HEK293 (cell line): ENCODE results near the gene KDM4C.

ENCODE experiments used
- CTCF ChIA-PET: fragments of 350-600 bp; formaldehyde crosslinking; extraction: SDS; loops from one replicate; lab custom pipeline; 2021; ENCODE audit warnings: antibody characterized with exemption; lab: Yijun Ruan, JAX
- POLR2A ChIA-PET: fragments of 300-600 bp; formaldehyde crosslinking; extraction: SDS; loops from one replicate; lab custom pipeline; 2020; ENCODE audit warnings: antibody characterized with exemption, inconsistent platforms; lab: Yijun Ruan, JAX
- H3K27ac ChIP-seq: fragments of 200-500 bp; sonication (Bioruptor generic); 2 replicates; pipeline ENCODE4 v1.5.1; 2014; ENCODE audit warnings: low read depth, low read length, control low read depth, inconsistent platforms; ENCODE audit errors: extremely low read depth
- H3K36me3 ChIP-seq, 2 experiments: fragments of 200-500 bp in 1 of 2; sonication (Bioruptor generic) in 1 of 2; 1 replicate in 1 of 2; 2 replicates in 1 of 2; pipeline ENCODE4 v1.5.1; 2014 to 2017; ENCODE audit warnings: inconsistent platforms in 2 of 2, low read length in 2 of 2; ENCODE audit not compliant: control insufficient read depth in 2 of 2, insufficient read depth in 1 of 2
- H3K4me1 ChIP-seq: fragments of 200-500 bp; sonication (Bioruptor generic); 2 replicates; pipeline ENCODE4 v1.5.1; 2014; ENCODE audit warnings: mild to moderate bottlenecking, low read length, inconsistent platforms; ENCODE audit not compliant: control insufficient read depth, insufficient read depth
- H3K4me3 ChIP-seq: 2 replicates; pipeline ENCODE4 v1.5.1; 2011; ENCODE audit warnings: low read depth, mild to moderate bottlenecking, control low read depth, low read length, moderate library complexity
- H3K9me3 ChIP-seq: fragments of 200-500 bp; sonication (Bioruptor generic); 2 replicates; pipeline ENCODE4 v1.5.1; 2014; ENCODE audit warnings: low read depth, low read length, inconsistent platforms; ENCODE audit not compliant: control insufficient read depth, insufficient read depth
- ATF2 ChIP-seq: fragments of 450-650 bp; formaldehyde crosslinking; IDR thresholded peaks from 2 replicates; pipeline ENCODE4 v1.5.1; 2016; ENCODE audit warnings: missing biosample characterization, missing genetic modification characterization, low read depth
- KLF9 ChIP-seq: fragments of 450-650 bp; formaldehyde crosslinking; IDR thresholded peaks from 2 replicates; pipeline ENCODE4 v1.5.1; 2016; ENCODE audit warnings: missing biosample characterization, missing genetic modification characterization, low read depth
- MEIS1 ChIP-seq: sonication (generic); formaldehyde crosslinking; IDR thresholded peaks from 2 replicates; pipeline ENCODE4 v1.8.1; 2022; ENCODE audit warnings: missing genetic modification reagents, mild to moderate bottlenecking, borderline replicate concordance
- PRDM1 ChIP-seq: fragments of 450-650 bp; formaldehyde crosslinking; IDR thresholded peaks from 2 replicates; pipeline ENCODE4; 2016; ENCODE audit warnings: missing biosample characterization, missing genetic modification characterization
- RBAK ChIP-seq: fragments of 450-650 bp; formaldehyde crosslinking; IDR thresholded peaks from 2 replicates; pipeline ENCODE4 v1.5.1; 2016; ENCODE audit warnings: missing biosample characterization, missing genetic modification characterization
- REST ChIP-seq: fragments of 450-650 bp; formaldehyde crosslinking; IDR thresholded peaks from 2 replicates; pipeline ENCODE4 v1.5.1; 2016; ENCODE audit warnings: missing biosample characterization, missing genetic modification characterization
- ZBTB11 ChIP-seq: fragments of 450-650 bp; formaldehyde crosslinking; conservative IDR thresholded peaks from 2 replicates; pipeline ENCODE4 v1.5.1; 2016; ENCODE audit warnings: low read depth, missing biosample characterization, missing genetic modification characterization
- ZBTB20 ChIP-seq: fragments of 450-650 bp; formaldehyde crosslinking; IDR thresholded peaks from 2 replicates; pipeline ENCODE4 v1.5.1; 2016; ENCODE audit warnings: missing biosample characterization, missing genetic modification characterization
- ZBTB21 ChIP-seq: fragments of 450-650 bp; formaldehyde crosslinking; IDR thresholded peaks from 2 replicates; pipeline ENCODE4 v1.5.1; 2017; ENCODE audit warnings: missing biosample characterization, missing genetic modification characterization
- ZBTB49 ChIP-seq: fragments of 450-650 bp; formaldehyde crosslinking; IDR thresholded peaks from 2 replicates; pipeline ENCODE4 v1.5.1; 2016; ENCODE audit warnings: missing biosample characterization, missing genetic modification characterization, low read depth
- ZBTB6 ChIP-seq: fragments of 450-650 bp; formaldehyde crosslinking; IDR thresholded peaks from 2 replicates; pipeline ENCODE4 v1.5.1; 2017; ENCODE audit warnings: missing biosample characterization, missing genetic modification characterization
- ZNF155 ChIP-seq: fragments of 450-650 bp; formaldehyde crosslinking; IDR thresholded peaks from 2 replicates; pipeline ENCODE4 v1.5.1; 2016; ENCODE audit warnings: missing biosample characterization, missing genetic modification characterization
- ZNF175 ChIP-seq: fragments of 450-650 bp; formaldehyde crosslinking; IDR thresholded peaks from 2 replicates; pipeline ENCODE4 v1.5.1; 2016; ENCODE audit warnings: missing biosample characterization, missing genetic modification characterization
- ZNF184 ChIP-seq: fragments of 450-650 bp; IDR thresholded peaks from 2 replicates; pipeline ENCODE4 v1.5.1; 2018; ENCODE audit warnings: missing biosample characterization, mild to moderate bottlenecking, missing genetic modification characterization
- ZNF292 ChIP-seq: fragments of 450-650 bp; formaldehyde crosslinking; IDR thresholded peaks from 2 replicates; pipeline ENCODE4 v1.5.1; 2016; ENCODE audit warnings: low read depth, missing biosample characterization, missing genetic modification characterization, borderline replicate concordance
- ZNF354C ChIP-seq: fragments of 450-650 bp; formaldehyde crosslinking; IDR thresholded peaks from 2 replicates; pipeline ENCODE4 v1.5.1; 2016; ENCODE audit warnings: missing biosample characterization, missing genetic modification characterization, low read depth, borderline replicate concordance
- ZNF362 ChIP-seq: fragments of 450-650 bp; formaldehyde crosslinking; IDR thresholded peaks from 2 replicates; pipeline ENCODE4 v1.5.1; 2016; ENCODE audit warnings: missing biosample characterization, missing genetic modification characterization
- ZNF416 ChIP-seq: fragments of 450-650 bp; formaldehyde crosslinking; IDR thresholded peaks from 2 replicates; pipeline ENCODE4 v1.5.1; 2016; ENCODE audit warnings: missing biosample characterization, missing genetic modification characterization
- ZNF514 ChIP-seq: fragments of 450-650 bp; formaldehyde crosslinking; IDR thresholded peaks from 2 replicates; pipeline ENCODE4 v1.5.1; 2016; ENCODE audit warnings: missing biosample characterization, missing genetic modification characterization
- ZNF521 ChIP-seq: fragments of 450-650 bp; formaldehyde crosslinking; IDR thresholded peaks from 2 replicates; pipeline ENCODE4 v1.5.1; 2017; ENCODE audit warnings: missing biosample characterization, mild to moderate bottlenecking, missing genetic modification characterization
- ZNF776 ChIP-seq: fragments of 450-650 bp; formaldehyde crosslinking; IDR thresholded peaks from 2 replicates; pipeline ENCODE4 v1.5.0; 2017; ENCODE audit warnings: missing biosample characterization, missing genetic modification characterization, borderline replicate concordance

Gene KDM4C

GRCh38 chr9:7089406-7090193, 331.8 kb downstream of the KDM4C start:
- Histone ChIP-seq H3K9me3 (no peaks in the 10 kb centered on the region), H3K27ac (no peak overlapping the region), H3K4me1 (no peaks in the 10 kb centered on the region), H3K36me3 (no peaks in the 10 kb centered on the region), H3K4me3 (no peak overlapping the region)
- TF ChIP-seq ZNF776 (tag by site-specific recombination) (no peak), MEIS1 (CRISPR knock-in tag) (no peak), ZNF354C (tag by site-specific recombination) (no peak), ZNF184 (tag by site-specific recombination) (no peak), ZNF155 (no peak), ZBTB20 (no peak), KLF9 (tag by site-specific recombination) (no peak), PRDM1 (tag by site-specific recombination) (no peak), ZNF416 (tag by site-specific recombination) (no peak), ZNF514 (tag by site-specific recombination) (no peak), REST (no peak), ZBTB49 (no peak), ZBTB21 (tag by site-specific recombination) (no peak), ATF2 (tag by site-specific recombination) (no peak), ZBTB6 (tag by site-specific recombination) (no peak)
- POLR2A ChIA-PET = interaction anchor here (0.7 kb wide), 1 partner anchor 338 kb away, joined by 4 read pairs; no protein-coding TSS in a partner anchor
- CTCF ChIA-PET = interaction anchor here (0.6 to 1.3 kb wide), 4 partner anchors 37 to 269 kb away, joined by 3 to 4 read pairs (median 4); no protein-coding TSS in a partner anchor

- no peaks in the 10 kb centered on the region for H3K36me3 ChIP-seq
- TF ChIP-seq RBAK (tag by site-specific recombination) = no peak
- TF ChIP-seq ZNF521 = no peak
- TF ChIP-seq ZNF184 (tag by site-specific recombination) = no peak
- TF ChIP-seq ZNF292 = no peak
- no peak for TF ChIP-seq ZBTB11 (tag by site-specific recombination)
- TF ChIP-seq ZNF362 = no peak
- no peak for TF ChIP-seq ZNF175 (tag by site-specific recombination)
Observed at GRCh38 chr9:7093040-7093439, 335.3 kb downstream of the KDM4C start.

More at GRCh38 chr9:7093040-7093439, 335.3 kb downstream of the KDM4C start:
- H3K9me3 ChIP-seq = no peaks in the 10 kb centered on the region
- H3K4me3 ChIP-seq = no peak overlapping the region
- POLR2A ChIA-PET = no interaction called here
- CTCF ChIA-PET = interaction anchor here (0.6 kb wide), 1 partner anchor 13 kb away, joined by 3 read pairs; no protein-coding TSS in a partner anchor
- no peaks in the 10 kb centered on the region for H3K4me1 ChIP-seq
- no peak overlapping the region for H3K27ac ChIP-seq
